Erythroblast (primary cell): ENCODE results near the gene CFAP73.

Source experiments
- DNase-seq, 2 experiments: peaks; one replicate each; lab custom pipeline; 2025; lab: John Stamatoyannopoulos, UW
- GATA1 ChIP-seq: IDR thresholded peaks from 2 replicates; pipeline ENCODE4 v1.6.1; 2011; ENCODE audit warnings: low read depth, mild to moderate bottlenecking, control low read depth, low read length, moderate library complexity
- POLR2A ChIP-seq: IDR thresholded peaks from 2 replicates; pipeline ENCODE4 v1.6.1; 2011; ENCODE audit warnings: mild to moderate bottlenecking, low read length

The CFAP73 gene

DNA sequence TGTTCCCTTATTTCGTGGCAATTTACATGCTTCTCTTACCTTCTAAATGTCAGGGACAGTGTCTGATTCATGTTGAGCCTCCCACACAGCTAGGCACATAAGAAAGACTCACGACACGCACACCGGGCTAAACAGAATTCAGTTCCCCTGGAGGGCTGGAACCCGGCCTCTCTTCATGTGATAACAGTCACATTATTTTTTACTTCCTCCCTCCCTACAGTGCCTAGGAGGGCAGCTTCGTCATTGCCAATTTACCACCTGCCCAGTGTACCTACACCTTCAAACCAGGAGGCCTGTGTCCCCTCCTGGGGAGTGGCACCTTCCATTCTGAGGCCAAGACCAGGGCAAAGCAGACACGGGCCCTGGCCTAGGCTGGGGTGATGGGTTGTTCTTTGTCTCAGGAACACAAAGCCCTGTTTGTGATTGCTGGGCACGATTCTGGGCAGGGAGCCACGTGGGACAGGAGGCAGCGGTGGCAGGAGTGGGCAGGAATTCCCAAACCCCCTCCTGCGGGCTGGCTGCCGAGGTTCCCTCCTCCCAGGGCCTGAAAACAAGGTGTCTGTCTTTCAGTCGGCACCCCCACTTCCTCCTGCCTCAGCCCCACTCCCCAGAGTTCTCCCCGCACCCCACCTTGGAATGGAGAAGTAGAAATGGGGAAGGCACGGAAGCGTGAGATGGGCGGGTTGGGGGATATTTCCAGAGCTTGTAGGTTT, 7.2 kb upstream of the CFAP73 start:
- DNase-seq, result no peak
- TF ChIP-seq POLR2A (no peak), GATA1 (no peak)

DNA sequence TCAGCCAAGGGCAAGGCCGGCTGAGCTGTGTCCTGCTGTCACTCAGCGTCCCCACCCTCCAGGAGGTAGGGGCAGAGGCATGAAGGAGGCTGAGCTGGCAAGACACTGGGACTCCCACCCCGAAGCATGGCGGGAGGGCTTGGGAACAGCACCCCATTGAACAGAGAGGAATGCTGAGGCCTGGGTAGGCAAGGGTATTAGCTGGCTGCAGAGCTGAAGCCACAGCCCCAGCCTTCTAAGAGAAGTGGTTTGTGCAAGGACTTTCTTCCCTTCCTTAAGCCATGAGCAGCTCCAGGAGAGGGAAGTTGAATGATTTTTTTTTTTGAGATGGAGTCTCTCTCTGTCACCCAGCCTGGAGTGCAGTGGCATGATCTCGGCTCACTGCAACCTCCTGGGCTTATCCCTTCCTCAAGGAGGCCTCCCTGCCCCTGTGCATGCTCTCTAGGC, 6.6 kb upstream of the CFAP73 start:
- DNase-seq, result no peak
- TF ChIP-seq GATA1 (no peak), POLR2A (no peak)

DNA sequence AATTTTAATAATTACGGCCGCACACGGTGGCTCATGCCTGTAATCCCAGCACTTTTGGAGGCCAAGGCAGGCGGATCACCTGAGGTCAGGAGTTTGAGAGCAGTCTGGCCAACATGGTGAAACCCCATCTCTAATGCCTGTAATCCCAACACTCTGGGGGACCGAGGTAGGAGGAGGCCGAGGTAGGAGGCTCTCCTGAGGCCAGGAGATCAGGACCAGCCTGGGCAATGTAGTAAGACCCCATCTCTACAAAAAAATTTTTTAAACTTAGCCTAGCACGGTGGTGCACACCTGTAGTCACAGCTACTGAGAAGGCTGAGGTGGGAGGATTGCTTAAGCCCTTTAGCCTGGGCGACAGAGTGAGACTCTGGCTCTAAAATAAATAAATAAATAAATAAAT, 5.6 kb upstream of the CFAP73 start:
- TF ChIP-seq POLR2A (no peak), GATA1 (no peak)
- DNase-seq, result no peak

DNA sequence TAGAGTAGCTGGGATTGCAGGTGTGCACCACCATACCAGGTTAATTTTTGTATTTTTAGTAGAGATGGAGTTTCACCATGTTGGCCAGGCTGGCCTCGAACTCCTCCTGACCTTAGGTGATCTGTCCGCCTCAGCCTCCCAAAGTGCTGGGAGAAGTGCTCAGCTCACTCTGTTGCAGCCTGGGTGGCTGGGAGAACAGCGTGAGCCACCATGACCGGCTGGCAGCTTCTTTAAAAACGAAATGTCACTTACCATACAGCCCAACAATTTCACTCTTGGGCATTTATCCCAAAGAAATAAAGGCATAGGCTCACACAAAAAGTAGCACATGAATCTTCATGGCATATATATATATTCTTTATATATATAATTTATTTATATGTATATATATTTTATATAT, 4.7 kb upstream of the CFAP73 start:
- TF ChIP-seq GATA1, result no peak
- DNase-seq, result no peak

DNA sequence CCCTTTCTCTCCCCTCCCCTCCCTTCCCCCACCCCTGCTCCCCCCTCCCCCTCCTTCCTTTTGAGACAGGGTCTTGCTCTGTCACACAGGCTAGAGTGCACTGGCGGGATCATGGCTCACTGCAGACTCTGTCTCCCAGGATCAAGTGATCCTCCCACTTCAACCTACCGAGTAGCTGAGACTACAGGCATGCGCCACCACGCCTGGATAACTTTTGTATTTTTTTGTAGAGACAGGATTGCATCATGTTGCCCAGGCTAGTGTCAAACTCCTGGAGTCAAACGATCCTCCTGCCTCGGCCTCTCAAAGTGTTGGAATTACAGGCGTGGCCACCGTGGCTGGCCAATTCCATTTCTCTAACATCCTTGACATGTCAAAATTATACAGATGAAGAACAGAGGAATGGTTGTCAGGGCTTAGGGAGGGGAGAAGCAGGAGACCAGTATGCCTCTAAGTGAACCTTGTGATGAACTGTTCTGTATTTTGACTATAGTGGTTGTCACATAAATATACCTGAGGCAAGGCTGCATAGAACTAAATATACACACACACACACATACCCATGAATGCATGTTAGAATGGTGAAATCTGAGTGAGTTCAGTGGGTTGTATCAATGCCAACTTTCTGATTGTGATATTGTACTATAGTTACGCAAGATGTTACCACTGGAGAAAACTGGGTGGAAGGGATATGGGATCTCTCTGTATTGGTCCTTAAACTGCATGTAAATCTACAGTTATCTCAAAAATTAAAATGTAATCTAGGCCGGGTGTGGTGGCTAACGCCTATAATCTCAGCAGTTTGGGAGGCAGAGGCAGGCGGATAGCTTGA, 3.6 kb upstream of the CFAP73 start:
- no peak for TF ChIP-seq GATA1
- no peak for TF ChIP-seq POLR2A

DNA sequence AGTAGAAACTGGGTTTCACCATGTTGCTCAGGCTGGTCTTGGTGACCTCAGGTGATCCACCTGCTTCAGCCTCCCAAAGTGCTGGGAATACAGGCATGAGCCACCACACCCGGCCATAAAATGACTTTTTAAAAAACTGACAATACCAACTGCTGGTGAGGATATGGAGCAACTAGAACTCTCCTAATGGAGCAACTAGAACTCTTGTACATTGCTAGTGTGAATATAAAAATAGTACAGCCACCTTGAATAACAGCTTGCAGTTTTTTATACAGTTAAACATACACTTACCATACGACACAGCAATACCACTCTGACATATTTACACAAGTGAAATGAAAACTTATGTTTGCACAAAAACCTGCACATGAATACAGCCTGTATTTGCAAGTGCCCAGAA, 2.5 kb upstream of the CFAP73 start:
- no peak for TF ChIP-seq POLR2A
- TF ChIP-seq GATA1, result no peak

More for the DNA sequence above, 3.6 kb upstream of the CFAP73 start:
- no peak for DNase-seq

DNA sequence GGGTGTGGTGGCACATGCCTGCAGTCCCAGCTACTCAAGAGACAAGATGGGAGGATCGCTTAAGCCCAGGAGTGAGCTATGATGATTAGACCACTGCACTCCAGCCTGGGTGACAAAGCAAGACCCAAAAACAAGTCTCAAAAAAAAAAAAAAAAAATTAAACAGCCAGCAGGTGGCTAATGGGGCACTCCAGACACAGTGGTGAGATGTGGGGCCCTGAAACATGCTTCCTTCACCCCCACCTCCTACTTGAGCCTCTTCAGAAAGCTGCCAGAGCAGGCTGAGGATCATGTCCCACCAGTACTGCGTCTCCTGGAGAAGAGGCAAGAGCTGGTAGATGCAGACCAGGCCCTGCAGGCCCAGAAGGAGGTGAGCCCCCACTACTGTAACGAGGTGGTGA, 2.1 kb downstream of the CFAP73 start:
- no peak for DNase-seq

More for the DNA sequence above, 2.5 kb upstream of the CFAP73 start:
- no peak for DNase-seq

DNA sequence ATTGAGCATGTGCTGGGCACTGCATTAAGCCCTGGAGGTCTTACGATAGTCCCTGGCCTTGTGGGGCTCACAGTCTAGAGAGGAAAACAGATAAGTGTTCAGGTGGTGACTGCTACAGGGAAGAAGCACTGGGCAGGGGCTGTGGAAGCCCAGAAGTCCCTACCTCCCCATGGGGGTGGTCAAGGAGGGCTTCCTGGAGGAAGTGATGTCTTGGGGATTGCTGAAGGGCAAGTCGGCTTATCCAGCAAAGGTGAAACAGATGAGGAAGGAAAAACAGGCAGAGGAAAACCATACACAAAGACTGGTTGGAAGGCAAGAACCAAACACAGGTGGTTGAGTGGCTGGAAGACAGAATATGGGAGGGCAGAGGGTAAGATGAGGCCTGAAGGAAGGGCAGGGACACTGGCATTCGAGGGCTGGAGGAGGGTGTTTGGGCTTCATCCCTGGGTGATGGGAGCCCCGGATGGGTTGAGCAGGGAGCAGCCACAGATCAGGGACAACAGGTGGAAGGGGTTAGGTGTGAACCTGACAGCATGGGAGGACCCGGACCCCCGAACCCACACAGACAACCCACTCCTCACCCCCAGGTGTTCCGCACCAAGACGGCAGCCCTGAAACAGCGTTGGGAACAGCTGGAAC, 2.8 kb downstream of the CFAP73 start:
- DNase-seq, result no peak
- TF ChIP-seq GATA1 (no peak), POLR2A (no peak)

More for the DNA sequence above, 2.1 kb downstream of the CFAP73 start:
- TF ChIP-seq GATA1 (no peak), POLR2A (no peak)

DNA sequence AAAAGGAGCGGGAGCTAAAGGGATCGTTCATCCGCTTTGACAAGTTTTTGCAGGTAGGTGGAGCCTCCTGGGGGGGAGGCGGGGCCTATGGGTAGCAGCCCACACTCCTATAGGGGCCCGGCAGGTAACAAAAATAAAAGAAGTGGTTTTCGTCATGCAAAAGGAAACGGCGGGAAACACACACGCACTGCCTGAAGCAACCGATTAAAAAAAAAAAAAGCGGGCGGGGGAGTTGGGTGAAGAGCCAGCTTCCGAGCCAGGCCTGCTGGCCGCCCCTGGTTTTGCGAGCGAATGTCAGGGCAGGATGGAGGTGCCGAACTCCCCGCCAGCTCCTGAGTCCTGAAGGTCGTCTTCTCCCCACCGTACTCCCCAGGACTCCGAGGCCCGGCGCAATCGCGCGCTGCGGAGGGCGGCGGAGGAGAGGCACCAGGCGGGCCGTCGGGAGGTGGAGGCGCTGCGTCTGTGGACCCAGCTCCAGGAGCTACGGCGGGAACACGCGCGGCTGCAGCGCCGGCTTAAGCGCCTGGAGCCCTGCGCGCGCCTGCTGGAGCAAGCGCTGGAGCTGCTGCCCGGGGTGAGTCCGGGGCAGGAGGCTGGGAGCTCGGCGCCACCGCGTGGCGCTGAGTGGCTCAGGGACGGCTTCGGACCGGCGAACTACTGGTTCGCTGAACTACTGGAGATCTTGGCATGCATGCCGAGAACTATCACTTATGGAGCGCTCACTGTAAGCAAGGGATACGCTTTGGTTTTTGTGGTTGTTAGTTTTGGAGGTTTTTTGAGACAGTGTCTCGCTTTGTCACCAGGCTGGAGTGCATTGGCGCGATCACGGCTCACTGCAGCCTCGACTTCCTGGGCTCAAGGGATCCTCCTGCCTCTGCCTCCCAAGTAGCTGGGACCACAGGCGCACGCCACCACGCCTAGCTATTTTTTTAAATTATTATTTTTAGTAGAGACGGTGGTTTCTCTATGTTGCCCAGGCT, 3.6 kb downstream of the CFAP73 start:
- DNase-seq, result peak; percentile 58 to 67
- TF ChIP-seq POLR2A (no peak), GATA1 (no peak)

DNA sequence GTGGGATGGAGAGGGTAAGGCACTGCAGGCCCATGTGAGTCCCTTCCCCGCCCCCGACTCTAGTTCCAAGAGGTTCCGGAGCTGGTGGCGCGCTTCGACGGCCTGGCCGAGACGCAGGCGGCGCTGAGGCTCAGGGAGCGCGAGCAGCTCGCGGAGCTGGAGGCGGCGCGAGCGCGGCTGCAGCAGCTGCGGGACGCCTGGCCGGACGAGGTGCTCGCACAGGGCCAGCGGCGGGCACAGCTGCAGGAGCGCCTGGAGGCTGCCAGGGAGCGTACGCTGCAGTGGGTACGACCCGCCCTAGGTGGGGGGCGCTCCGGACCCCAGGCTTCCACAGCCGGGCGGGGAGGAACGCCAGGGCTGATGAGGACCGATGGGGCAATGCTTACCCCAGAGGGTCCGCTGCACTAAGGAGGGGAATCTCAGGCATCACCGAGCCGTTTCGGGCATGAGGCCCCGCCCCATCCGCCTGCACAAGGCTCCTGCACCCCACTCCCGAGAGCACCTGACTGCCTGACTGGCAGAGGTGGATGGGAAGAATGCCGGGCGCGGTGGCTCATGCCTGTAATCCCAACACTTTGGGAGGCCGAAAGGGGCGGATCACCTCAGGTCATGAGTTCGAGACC, 4.9 kb downstream of the CFAP73 start:
- no peak for DNase-seq
- TF ChIP-seq GATA1 (no peak), POLR2A (no peak)

DNA sequence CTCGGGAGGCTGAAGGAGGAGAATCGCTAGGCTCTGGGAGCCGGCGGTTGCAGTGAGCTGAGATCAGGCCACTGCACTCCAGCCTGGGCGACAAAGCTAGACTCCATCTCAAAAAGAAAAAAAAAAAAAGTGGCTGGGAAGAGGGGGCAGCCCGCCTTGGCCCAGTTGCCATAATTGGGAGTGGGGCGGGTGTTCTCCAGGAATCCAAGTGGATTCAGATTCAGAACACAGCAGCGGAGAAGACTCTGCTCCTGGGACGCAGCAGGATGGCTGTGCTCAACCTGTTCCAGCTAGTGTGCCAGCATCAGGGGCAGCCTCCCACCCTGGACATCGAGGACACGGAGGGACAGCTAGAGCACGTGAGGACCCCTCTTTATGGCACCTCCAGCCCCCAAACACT, 5.5 kb downstream of the CFAP73 start:
- no peak for DNase-seq
- no peak for TF ChIP-seq GATA1
- TF ChIP-seq POLR2A, result no peak

DNA sequence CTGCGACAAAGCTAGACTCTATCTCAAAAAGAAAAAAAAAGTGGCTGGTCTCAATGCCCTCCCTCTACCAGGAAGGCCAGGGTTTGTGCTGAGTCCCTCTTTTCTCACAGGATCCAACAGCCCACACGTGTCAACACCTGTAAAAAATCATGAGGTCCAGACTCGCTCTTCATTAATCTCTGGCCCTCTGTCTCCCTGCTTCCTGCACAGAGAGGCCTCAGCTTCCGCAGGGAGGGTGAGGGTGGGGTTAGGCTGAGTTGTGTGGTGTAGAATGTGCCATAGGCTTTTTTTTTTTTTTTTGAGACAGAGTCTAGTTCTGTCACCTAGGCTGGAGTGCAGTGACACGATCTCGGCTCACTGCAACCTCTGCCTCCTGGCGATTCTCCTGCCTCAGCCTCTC, 6.1 kb downstream of the CFAP73 start:
- TF ChIP-seq POLR2A, result no peak
- no peak for TF ChIP-seq GATA1
- DNase-seq, result no peak

DNA sequence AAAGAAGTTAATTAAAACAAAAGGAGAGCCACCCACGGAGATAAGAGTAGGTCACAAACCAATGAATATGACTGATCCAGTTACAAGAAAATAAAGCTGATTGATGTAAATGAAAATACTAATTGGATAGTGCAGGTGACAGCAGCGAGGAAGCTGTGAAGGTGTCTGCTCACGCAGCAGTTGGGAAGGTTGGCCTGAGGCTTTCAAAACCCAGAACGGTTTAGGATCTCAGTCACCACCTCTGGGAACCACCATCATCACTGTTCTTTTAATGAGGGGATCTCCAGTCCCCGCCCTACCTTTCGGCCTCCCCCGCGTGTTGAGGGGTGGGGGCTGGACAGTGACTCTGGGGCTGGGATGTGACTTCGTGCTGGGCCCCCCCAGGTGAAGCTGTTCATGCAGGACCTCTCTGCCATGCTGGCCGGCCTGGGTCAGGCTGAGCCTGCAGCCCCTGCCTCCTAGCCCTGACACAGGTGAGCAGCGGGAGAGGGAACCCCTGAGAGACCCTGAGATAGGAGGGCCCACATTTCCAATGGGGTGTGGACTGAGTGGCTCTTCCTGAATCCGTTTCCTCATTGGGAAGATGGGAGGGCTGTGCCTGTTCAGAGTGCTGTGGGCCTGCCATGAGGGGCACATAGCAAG, 7.8 kb downstream of the CFAP73 start:
- TF ChIP-seq GATA1 (no peak), POLR2A (no peak)
- DNase-seq, result no peak
